H9 (cell line): ENCODE data around the gene MLLT3. TPM values are rescaled to one million over a fixed set of nuclear protein-coding genes. Genes with fewer than 3 reads are reported as not detected.

ENCODE experiments used
- DNase-seq: peaks from one replicate; pipeline ENCODE4 v3.0.0-alpha.2; 2017
- H2AFZ ChIP-seq: one replicate; pipeline ENCODE4 v1.6.1; 2013; ENCODE audit warnings: mild to moderate bottlenecking, low read length, control low read depth, moderate library complexity
- H2AK5ac ChIP-seq: 2 replicates; pipeline ENCODE4 v1.6.1; 2013; ENCODE audit warnings: low read length, control low read depth, mixed read lengths; ENCODE audit not compliant: insufficient read length
- H2BK120ac ChIP-seq: one replicate; pipeline ENCODE4 v1.6.1; 2013; ENCODE audit warnings: low read depth, mild to moderate bottlenecking, low read length, control low read depth, inconsistent platforms; ENCODE audit not compliant: poor library complexity, severe bottlenecking
- H2BK12ac ChIP-seq: 2 replicates; pipeline ENCODE4 v1.6.1; 2013; ENCODE audit warnings: low read length, control low read depth, mixed read lengths, low read depth; ENCODE audit not compliant: insufficient read length
- H2BK15ac ChIP-seq: 2 replicates; pipeline ENCODE4 v1.6.1; 2013; ENCODE audit warnings: low read depth, low read length, control low read depth
- H2BK20ac ChIP-seq: one replicate; pipeline ENCODE4 v1.6.1; 2013; ENCODE audit warnings: low read depth, mild to moderate bottlenecking, low read length, control low read depth, inconsistent platforms; ENCODE audit not compliant: poor library complexity, severe bottlenecking
- H2BK5ac ChIP-seq: 2 replicates; pipeline ENCODE4 v1.6.1; 2013; ENCODE audit warnings: low read length, control low read depth, mixed read lengths; ENCODE audit not compliant: insufficient read length
- H3K14ac ChIP-seq: 2 replicates; pipeline ENCODE4 v1.6.1; 2013; ENCODE audit warnings: low read length, control low read depth; ENCODE audit not compliant: insufficient read depth
- H3K18ac ChIP-seq: 2 replicates; pipeline ENCODE4 v1.6.1; 2013; ENCODE audit warnings: low read depth, mild to moderate bottlenecking, mixed read lengths, low read length, control low read depth; ENCODE audit not compliant: insufficient read length
- H3K23ac ChIP-seq: 2 replicates; pipeline ENCODE4 v1.6.1; 2013; ENCODE audit warnings: low read length, control low read depth, mixed read lengths, low read depth; ENCODE audit not compliant: insufficient read length
- H3K23me2 ChIP-seq: 2 replicates; pipeline ENCODE4 v1.6.1; 2013; ENCODE audit warnings: low read depth, mild to moderate bottlenecking, mixed read lengths, low read length, control low read depth; ENCODE audit not compliant: insufficient read length, poor library complexity, severe bottlenecking
- H3K27ac ChIP-seq: 2 replicates; pipeline ENCODE4 v1.5.1; 2013; ENCODE audit warnings: low read length, control low read depth, mixed read lengths, low read depth; ENCODE audit not compliant: insufficient read length
- H3K27me3 ChIP-seq: 2 replicates; pipeline ENCODE4 v1.6.1; 2013; ENCODE audit warnings: low read length, control low read depth, inconsistent platforms; ENCODE audit not compliant: insufficient read depth
- H3K4ac ChIP-seq: 2 replicates; pipeline ENCODE4 v1.6.1; 2013; ENCODE audit warnings: low read depth, mild to moderate bottlenecking, control low read depth, inconsistent platforms, low read length, moderate library complexity
- H3K4me1 ChIP-seq: 2 replicates; pipeline ENCODE4 v1.6.1; 2013; ENCODE audit warnings: low read length, control low read depth, inconsistent platforms; ENCODE audit not compliant: insufficient read depth
- H3K4me2 ChIP-seq: 2 replicates; pipeline ENCODE4 v1.6.1; 2013; ENCODE audit warnings: low read length, control low read depth, mixed read lengths; ENCODE audit not compliant: insufficient read length, insufficient read depth
- H3K56ac ChIP-seq: 2 replicates; pipeline ENCODE4 v1.6.1; 2013; ENCODE audit warnings: low read depth, mild to moderate bottlenecking, mixed read lengths, low read length, control low read depth; ENCODE audit not compliant: insufficient read length
- H3K79me1 ChIP-seq: 2 replicates; pipeline ENCODE4 v1.6.1; 2013; ENCODE audit warnings: low read depth, mild to moderate bottlenecking, moderate library complexity, low read length, control low read depth, inconsistent platforms; ENCODE audit not compliant: insufficient read depth, poor library complexity, severe bottlenecking
- H3K79me2 ChIP-seq: 2 replicates; pipeline ENCODE4 v1.6.1; 2013; ENCODE audit warnings: low read length, control low read depth, inconsistent platforms; ENCODE audit not compliant: insufficient read depth
- H3K9ac ChIP-seq: 2 replicates; pipeline ENCODE4 v1.6.1; 2013; ENCODE audit warnings: low read length, control low read depth, mixed read lengths; ENCODE audit not compliant: insufficient read length; ENCODE audit errors: extremely low read depth
- H3K9me3 ChIP-seq: one replicate; pipeline ENCODE4 v1.6.1; 2013; ENCODE audit warnings: low read depth, low read length, inconsistent platforms; ENCODE audit not compliant: control insufficient read depth
- H3T11ph ChIP-seq: one replicate; pipeline ENCODE4 v1.6.1; 2013; ENCODE audit warnings: mild to moderate bottlenecking, low read length, control low read depth, inconsistent platforms
- H4K20me1 ChIP-seq: one replicate; pipeline ENCODE4 v1.6.1; 2013; ENCODE audit not compliant: control insufficient read depth, insufficient read length, insufficient read depth
- H4K5ac ChIP-seq: 2 replicates; pipeline ENCODE4 v1.6.1; 2013; ENCODE audit warnings: low read depth, mild to moderate bottlenecking, mixed read lengths, low read length, control low read depth; ENCODE audit not compliant: insufficient read length
- H4K8ac ChIP-seq: replicated peaks from 2 replicates; pipeline ENCODE4 v1.6.1; 2013; ENCODE audit warnings: low read length, control low read depth, mixed read lengths, low read depth; ENCODE audit not compliant: insufficient read length
- H4K91ac ChIP-seq: 2 replicates; pipeline ENCODE4 v1.6.1; 2013; ENCODE audit warnings: low read depth, mild to moderate bottlenecking, moderate library complexity, mixed read lengths, low read length, control low read depth; ENCODE audit not compliant: insufficient read length
- H3K27ac Mint-ChIP-seq, 3 experiments: 2 replicates in 2 of 3; 3 replicates in 1 of 3; pipeline ENCODE4 v1.8.0; 2020 to 2021; ENCODE audit warnings: mixed read lengths in 3 of 3, mild to moderate bottlenecking in 1 of 3, moderate library complexity in 1 of 3
- H3K27me3 Mint-ChIP-seq: 2 replicates; pipeline ENCODE4 v1.8.0; 2021; ENCODE audit warnings: low read depth, mild to moderate bottlenecking, moderate library complexity, mixed read lengths
- H3K36me3 Mint-ChIP-seq, 3 experiments: 2 replicates in 2 of 3; 3 replicates in 1 of 3; pipeline ENCODE4 v1.8.0; 2020 to 2021; ENCODE audit warnings: low read depth in 3 of 3, mixed read lengths in 3 of 3; ENCODE audit not compliant: insufficient read depth in 1 of 3
- H3K4me1 Mint-ChIP-seq, 2 experiments: 2 replicates each; pipeline ENCODE4 v1.8.0; 2020; ENCODE audit warnings: mixed read lengths in 2 of 2
- H3K4me3 Mint-ChIP-seq, 2 experiments: 2 replicates in 1 of 2; 3 replicates in 1 of 2; pipeline ENCODE4 v1.8.0; 2020 to 2021; ENCODE audit warnings: mild to moderate bottlenecking in 2 of 2, mixed read lengths in 2 of 2, moderate library complexity in 1 of 2
- H3K9me3 Mint-ChIP-seq, 2 experiments: 2 replicates in 1 of 2; 3 replicates in 1 of 2; pipeline ENCODE4 v1.8.0; 2020; ENCODE audit warnings: mild to moderate bottlenecking in 2 of 2, mixed read lengths in 2 of 2, moderate library complexity in 1 of 2
- WGBS: extraction: QIAGEN DNeasy Blood & Tissue Kit; methylation state at CpG from one replicate; pipeline ENCODE4 v1.1.7; 2013; ENCODE audit warnings: missing lambda C conversion rate, low lambda C conversion rate, mixed read lengths; ENCODE audit not compliant: insufficient read length; ENCODE audit errors: extremely low coverage; 5-methylcytosine and 5-hydroxymethylcytosine counted together
- total RNA-seq: library from RNA; stranded (reverse); gene quantifications from 2 replicates; pipeline ENCODE4 v1.2.1, GENCODE V29; 2021
- TF ChIP-seq, protein P1 (sequence below): fragments of 200-600 bp; sonication (generic); conservative IDR thresholded peaks from 3 replicates; pipeline ENCODE4 v1.8.0; 2021; ENCODE audit warnings: antibody characterized with exemption, mild to moderate bottlenecking

MLLT3 gene
- total RNA-seq, 1 experiment from 2014 or later, result 3.9 TPM

GRCh38 chr9:20611691-20612287 is 10.5 kb downstream of the MLLT3 start:
- WGBS, result no CpG with 5 or more reads among the region's 3 CpGs
- Mint-ChIP-seq H3K4me1 (peaks cover under 1 to 2% of the 10 kb centered on the region in 2 experiments; a peak in 3 of 4 replicates), H3K27ac (no peak overlapping the region), H3K36me3 (no peaks in the 10 kb centered on the region), H3K4me3 (no peak overlapping the region), H3K9me3 (no peaks in the 10 kb centered on the region), H3K27me3 (peaks cover 2% of the 10 kb centered on the region; the same call in 1 of the 2 replicates)
- H3K9me3 ChIP-seq, result no peaks in the 10 kb centered on the region
- H2AFZ ChIP-seq, result no peak overlapping the region
- no peak overlapping the region for H2BK12ac ChIP-seq
- H3K23me2 ChIP-seq, result no peaks in the 10 kb centered on the region
- H3K27ac ChIP-seq, result no peak overlapping the region
- no peak overlapping the region for H3K18ac ChIP-seq
- TF ChIP-seq, protein P1, sequence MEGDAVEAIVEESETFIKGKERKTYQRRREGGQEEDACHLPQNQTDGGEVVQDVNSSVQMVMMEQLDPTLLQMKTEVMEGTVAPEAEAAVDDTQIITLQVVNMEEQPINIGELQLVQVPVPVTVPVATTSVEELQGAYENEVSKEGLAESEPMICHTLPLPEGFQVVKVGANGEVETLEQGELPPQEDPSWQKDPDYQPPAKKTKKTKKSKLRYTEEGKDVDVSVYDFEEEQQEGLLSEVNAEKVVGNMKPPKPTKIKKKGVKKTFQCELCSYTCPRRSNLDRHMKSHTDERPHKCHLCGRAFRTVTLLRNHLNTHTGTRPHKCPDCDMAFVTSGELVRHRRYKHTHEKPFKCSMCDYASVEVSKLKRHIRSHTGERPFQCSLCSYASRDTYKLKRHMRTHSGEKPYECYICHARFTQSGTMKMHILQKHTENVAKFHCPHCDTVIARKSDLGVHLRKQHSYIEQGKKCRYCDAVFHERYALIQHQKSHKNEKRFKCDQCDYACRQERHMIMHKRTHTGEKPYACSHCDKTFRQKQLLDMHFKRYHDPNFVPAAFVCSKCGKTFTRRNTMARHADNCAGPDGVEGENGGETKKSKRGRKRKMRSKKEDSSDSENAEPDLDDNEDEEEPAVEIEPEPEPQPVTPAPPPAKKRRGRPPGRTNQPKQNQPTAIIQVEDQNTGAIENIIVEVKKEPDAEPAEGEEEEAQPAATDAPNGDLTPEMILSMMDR, result peak; percentile 64
- H3K27me3 ChIP-seq, result no peaks in the 10 kb centered on the region
- H2BK15ac ChIP-seq, result no peak overlapping the region
- H3K9ac ChIP-seq, result no peak overlapping the region
- no peaks in the 10 kb centered on the region for H3K4me1 ChIP-seq
- no peaks in the 10 kb centered on the region for H3K79me2 ChIP-seq
- H3K79me1 ChIP-seq, result no peaks in the 10 kb centered on the region
- no peak overlapping the region for H4K91ac ChIP-seq
- no peak overlapping the region for H2BK120ac ChIP-seq
- H3K23ac ChIP-seq, result no peak overlapping the region
- no peaks in the 10 kb centered on the region for H4K20me1 ChIP-seq
- H2BK20ac ChIP-seq, result no peak overlapping the region
- H2AK5ac ChIP-seq, result no peak overlapping the region
- H2BK5ac ChIP-seq, result no peak overlapping the region
- no peak overlapping the region for H3K4ac ChIP-seq
- no peak for DNase-seq
- H3K14ac ChIP-seq, result no peak overlapping the region
- H4K8ac ChIP-seq, result no peak overlapping the region
- no peak overlapping the region for H3T11ph ChIP-seq
- H3K56ac ChIP-seq, result no peak overlapping the region
- H4K5ac ChIP-seq, result no peak overlapping the region
- no peak overlapping the region for H3K4me2 ChIP-seq
